ENCODE results near the gene DNAJC5. TPM values are rescaled to one million over a fixed set of nuclear protein-coding genes. Genes with fewer than 3 reads are reported as not detected.

DNAJC5 gene
- total RNA-seq, 1 donor from 2014 or later = 44.2 TPM

GRCh38 chr20:63953764-63954429 lies 59.0 kb downstream of the DNAJC5 start:
- peak overlapping the region; percentile 79 for H3K4me3 Mint-ChIP-seq (ENCODE audit: unreplicated experiment)
- no peaks in the 10 kb centered on the region for H3K9me3 Mint-ChIP-seq (ENCODE audit: low read depth)
- H3K36me3 Mint-ChIP-seq (ENCODE audit: low read depth) = no peaks in the 10 kb centered on the region
- H3K27me3 Mint-ChIP-seq (ENCODE audit: low read depth) = no peaks in the 10 kb centered on the region
- DNase-seq (ENCODE audit: low spot score) = no peak
- peak overlapping the region; percentile 65 for H3K27ac Mint-ChIP-seq (ENCODE audit: unreplicated experiment)
- peaks cover 52% of the 10 kb centered on the region for H3K4me1 Mint-ChIP-seq (ENCODE audit: low read depth)
- no peak for TF ChIP-seq CTCF (IDR thresholded peaks at IDR 0.05)

- peaks cover 41% of the 10 kb centered on the region for H3K4me1 Mint-ChIP-seq (ENCODE audit: low read depth)
- H3K36me3 Mint-ChIP-seq (ENCODE audit: low read depth) = peaks cover 3% of the 10 kb centered on the region
- H3K27ac Mint-ChIP-seq (ENCODE audit: unreplicated experiment) = peak overlapping the region; percentile 77
- no peak for DNase-seq (ENCODE audit: low spot score)
- TF ChIP-seq CTCF (IDR thresholded peaks at IDR 0.05) = peak; percentile 71
- H3K9me3 Mint-ChIP-seq (ENCODE audit: low read depth) = no peaks in the 10 kb centered on the region
- H3K4me3 Mint-ChIP-seq (ENCODE audit: unreplicated experiment) = peak overlapping the region; percentile 79
- H3K27me3 Mint-ChIP-seq (ENCODE audit: low read depth) = no peaks in the 10 kb centered on the region
Observed at GRCh38 chr20:63955281-63955826, 60.4 kb downstream of the DNAJC5 start.

GRCh38 chr20:63955827-63956663 lies 61.1 kb downstream of the DNAJC5 start, which contains the start of gene UCKL1:
Gene UCKL1, minus strand, starts transcription at chr20:63956416. Its CDS starts 44 bp downstream, at chr20:63956372.
- DNase-seq (ENCODE audit: low spot score) = no peak
- Mint-ChIP-seq H3K27ac (ENCODE audit: unreplicated experiment) (peak within 1 kb of the TSS; percentile 93), H3K27me3 (ENCODE audit: low read depth) (no peaks in the 10 kb centered on the region), H3K4me1 (ENCODE audit: low read depth) (peaks cover 41% of the 10 kb centered on the region), H3K4me3 (ENCODE audit: unreplicated experiment) (peak within 1 kb of the TSS; percentile 80), H3K36me3 (ENCODE audit: low read depth) (peaks cover 3% of the 10 kb centered on the region), H3K9me3 (ENCODE audit: low read depth) (no peaks in the 10 kb centered on the region)
- TF ChIP-seq CTCF (IDR thresholded peaks at IDR 0.05) = peak; percentile 61

- Mint-ChIP-seq H3K27ac (ENCODE audit: unreplicated experiment) (peak overlapping the region; percentile 93), H3K36me3 (ENCODE audit: low read depth) (peaks cover 3% of the 10 kb centered on the region), H3K4me1 (ENCODE audit: low read depth) (peaks cover 37% of the 10 kb centered on the region), H3K27me3 (ENCODE audit: low read depth) (no peaks in the 10 kb centered on the region), H3K4me3 (ENCODE audit: unreplicated experiment) (peak overlapping the region; percentile 80), H3K9me3 (ENCODE audit: low read depth) (no peaks in the 10 kb centered on the region)
- no peak for DNase-seq (ENCODE audit: low spot score)
- TF ChIP-seq CTCF (IDR thresholded peaks at IDR 0.05) = no peak
Observed at GRCh38 chr20:63956664-63957003, 61.7 kb downstream of the DNAJC5 start.

GRCh38 chr20:63957004-63957689 lies 62.2 kb downstream of the DNAJC5 start:
- Mint-ChIP-seq H3K4me1 (ENCODE audit: low read depth) (peaks cover 37% of the 10 kb centered on the region), H3K4me3 (ENCODE audit: unreplicated experiment) (peak overlapping the region; percentile 80), H3K36me3 (ENCODE audit: low read depth) (peaks cover 4% of the 10 kb centered on the region), H3K9me3 (ENCODE audit: low read depth) (no peaks in the 10 kb centered on the region), H3K27ac (ENCODE audit: unreplicated experiment) (peak overlapping the region; percentile 93), H3K27me3 (ENCODE audit: low read depth) (no peaks in the 10 kb centered on the region)
- peak; percentile 60 for TF ChIP-seq CTCF (IDR thresholded peaks at IDR 0.05)
- no peak for DNase-seq (ENCODE audit: low spot score)
